Hepatocyte (in vitro differentiated cells): ENCODE measurements around the gene RIN3. TPM values are rescaled to one million over a fixed set of nuclear protein-coding genes. Genes with fewer than 3 reads are reported as not detected.

ENCODE experiments used
- DNase-seq: peaks from one replicate; pipeline ENCODE4 v3.0.0-alpha.2; 2016; ENCODE audit warnings: low spot score
- H2AFZ ChIP-seq: fragments of 200-600 bp; sonication (generic); 2 replicates; pipeline ENCODE4 v1.6.0; 2016; ENCODE audit warnings: antibody characterized with exemption, mild to moderate bottlenecking
- H3K27ac ChIP-seq: fragments of 200-600 bp; sonication (generic); 2 replicates; pipeline ENCODE4 v1.5.1; 2016; ENCODE audit warnings: mild to moderate bottlenecking
- H3K27me3 ChIP-seq: fragments of 200-600 bp; sonication (generic); 2 replicates; pipeline ENCODE4 v1.6.1; 2016
- H3K36me3 ChIP-seq: fragments of 200-600 bp; sonication (generic); replicated peaks from 2 replicates; pipeline ENCODE4 v1.5.1; 2016; ENCODE audit warnings: low read depth; ENCODE audit not compliant: insufficient read depth
- H3K4me1 ChIP-seq: fragments of 200-600 bp; sonication (generic); 2 replicates; pipeline ENCODE4 v1.5.1; 2016; ENCODE audit warnings: mild to moderate bottlenecking, moderate library complexity; ENCODE audit not compliant: insufficient read depth
- H3K4me2 ChIP-seq: fragments of 200-600 bp; sonication (generic); 2 replicates; pipeline ENCODE4 v1.6.0; 2016
- H3K4me3 ChIP-seq: fragments of 200-600 bp; sonication (generic); 2 replicates; pipeline ENCODE4 v1.5.1; 2016; ENCODE audit warnings: mild to moderate bottlenecking
- H3K79me2 ChIP-seq: fragments of 200-600 bp; sonication (generic); 2 replicates; pipeline ENCODE4 v1.6.0; 2017; ENCODE audit warnings: mild to moderate bottlenecking
- H3K9me2 ChIP-seq: fragments of 200-600 bp; sonication (generic); replicated peaks from 2 replicates; pipeline ENCODE4 v1.6.0; 2017; ENCODE audit warnings: mild to moderate bottlenecking; ENCODE audit not compliant: insufficient read depth
- H3K9me3 ChIP-seq: fragments of 200-600 bp; sonication (generic); 2 replicates; pipeline ENCODE4 v1.5.1; 2016; ENCODE audit warnings: low read depth, mild to moderate bottlenecking
- H4K20me1 ChIP-seq: fragments of 200-600 bp; sonication (generic); 2 replicates; pipeline ENCODE4 v1.6.0; 2016; ENCODE audit warnings: mild to moderate bottlenecking; ENCODE audit not compliant: insufficient read depth, poor library complexity, severe bottlenecking
- EZH2 ChIP-seq: fragments of 200-600 bp; sonication (generic); IDR thresholded peaks from 2 replicates; pipeline ENCODE4 v1.6.1; 2016; ENCODE audit warnings: antibody characterized with exemption, mild to moderate bottlenecking, borderline replicate concordance
- EZH2phosphoT487 ChIP-seq: fragments of 200-600 bp; sonication (generic); IDR thresholded peaks from one replicate; pipeline ENCODE4 v1.6.1; 2018; ENCODE audit warnings: antibody characterized with exemption, mild to moderate bottlenecking, low read depth, moderate library complexity; ENCODE audit not compliant: unreplicated experiment, severe bottlenecking
- WGBS: methylation state at CpG from one replicate; pipeline ENCODE4 v1.1.6; 2016; ENCODE audit warnings: low lambda C conversion rate; ENCODE audit errors: missing lambda C conversion rate; 5-methylcytosine and 5-hydroxymethylcytosine counted together
- polyA plus RNA-seq: library from polyadenylated mRNA; unstranded; fragments of >200 nt; fragmentation: Nextera tagmentation; extraction: Ambion mirVana; gene quantifications from 2 replicates; pipeline ENCODE4 v1.2.1, GENCODE V29; 2016
- total RNA-seq: library from RNA; depleted of rRNA; stranded (reverse); fragments of >200 nt; gene quantifications from 2 replicates; pipeline ENCODE4 v1.2.3, GENCODE V29; 2014
- TF ChIP-seq, protein P1 (sequence below): fragments of 200-600 bp; sonication (generic); IDR thresholded peaks from 2 replicates; pipeline ENCODE4 v1.5.1; 2016; ENCODE audit warnings: antibody characterized with exemption, mild to moderate bottlenecking; ENCODE audit not compliant: poor library complexity

The RIN3 gene
- total and polyA plus RNA-seq, 2 experiments from 2014 or later = 4.2 to 11.8 TPM

DNA sequence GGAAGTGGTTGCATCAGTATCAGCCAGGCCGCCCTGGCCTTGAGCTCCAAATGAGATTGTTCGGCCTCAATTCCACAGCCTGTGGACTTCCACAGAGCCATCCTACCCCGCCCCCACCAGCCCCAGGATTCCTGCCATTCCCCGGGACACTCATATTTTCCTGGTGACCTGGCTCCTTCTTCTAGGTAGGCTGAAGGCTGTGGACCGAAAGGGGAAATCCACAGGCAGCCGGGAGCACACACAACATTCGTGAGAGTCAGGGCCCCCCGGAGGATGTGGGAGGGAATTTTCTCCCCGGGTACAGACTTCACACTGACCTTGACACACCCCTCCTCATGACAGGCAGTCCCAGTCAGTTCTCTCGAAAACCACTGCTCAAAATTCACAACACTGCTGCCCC, 39.9 kb downstream of the RIN3 start:
- H3K27ac ChIP-seq = no peak overlapping the region
- no peaks in the 10 kb centered on the region for H3K79me2 ChIP-seq
- peaks cover 9% of the 10 kb centered on the region for H3K4me1 ChIP-seq
- WGBS = 56% methylated on average over 10 of the region's 10 CpGs
- H2AFZ ChIP-seq = no peak overlapping the region
- no peaks in the 10 kb centered on the region for H4K20me1 ChIP-seq
- no peaks in the 10 kb centered on the region for H3K27me3 ChIP-seq
- H3K4me2 ChIP-seq = no peak overlapping the region
- TF ChIP-seq EZH2 = no peak
- TF ChIP-seq EZH2phosphoT487 = no peak
- TF ChIP-seq, protein P1, sequence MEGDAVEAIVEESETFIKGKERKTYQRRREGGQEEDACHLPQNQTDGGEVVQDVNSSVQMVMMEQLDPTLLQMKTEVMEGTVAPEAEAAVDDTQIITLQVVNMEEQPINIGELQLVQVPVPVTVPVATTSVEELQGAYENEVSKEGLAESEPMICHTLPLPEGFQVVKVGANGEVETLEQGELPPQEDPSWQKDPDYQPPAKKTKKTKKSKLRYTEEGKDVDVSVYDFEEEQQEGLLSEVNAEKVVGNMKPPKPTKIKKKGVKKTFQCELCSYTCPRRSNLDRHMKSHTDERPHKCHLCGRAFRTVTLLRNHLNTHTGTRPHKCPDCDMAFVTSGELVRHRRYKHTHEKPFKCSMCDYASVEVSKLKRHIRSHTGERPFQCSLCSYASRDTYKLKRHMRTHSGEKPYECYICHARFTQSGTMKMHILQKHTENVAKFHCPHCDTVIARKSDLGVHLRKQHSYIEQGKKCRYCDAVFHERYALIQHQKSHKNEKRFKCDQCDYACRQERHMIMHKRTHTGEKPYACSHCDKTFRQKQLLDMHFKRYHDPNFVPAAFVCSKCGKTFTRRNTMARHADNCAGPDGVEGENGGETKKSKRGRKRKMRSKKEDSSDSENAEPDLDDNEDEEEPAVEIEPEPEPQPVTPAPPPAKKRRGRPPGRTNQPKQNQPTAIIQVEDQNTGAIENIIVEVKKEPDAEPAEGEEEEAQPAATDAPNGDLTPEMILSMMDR = no peak
- H3K9me2 ChIP-seq = no peaks in the 10 kb centered on the region
- no peak overlapping the region for H3K4me3 ChIP-seq
- H3K36me3 ChIP-seq = no peaks in the 10 kb centered on the region
- DNase-seq = peak; percentile 67
- H3K9me3 ChIP-seq = no peaks in the 10 kb centered on the region

- Histone ChIP-seq H3K27me3 (no peaks in the 10 kb centered on the region), H3K9me3 (no peaks in the 10 kb centered on the region), H3K4me2 (no peak overlapping the region), H2AFZ (no peak overlapping the region), H3K79me2 (no peaks in the 10 kb centered on the region), H3K36me3 (no peaks in the 10 kb centered on the region), H4K20me1 (no peaks in the 10 kb centered on the region), H3K4me3 (no peak overlapping the region), H3K9me2 (no peaks in the 10 kb centered on the region), H3K27ac (no peak overlapping the region), H3K4me1 (peaks cover 9% of the 10 kb centered on the region)
- no peak for DNase-seq
- 92% methylated on average over 13 of the region's 13 CpGs for WGBS
- TF ChIP-seq EZH2phosphoT487 (no peak), EZH2 (no peak)
- TF ChIP-seq, protein P1 = no peak
Measured at GRCh38 chr14:92555465-92556111, 42.0 kb downstream of the RIN3 start.

DNA sequence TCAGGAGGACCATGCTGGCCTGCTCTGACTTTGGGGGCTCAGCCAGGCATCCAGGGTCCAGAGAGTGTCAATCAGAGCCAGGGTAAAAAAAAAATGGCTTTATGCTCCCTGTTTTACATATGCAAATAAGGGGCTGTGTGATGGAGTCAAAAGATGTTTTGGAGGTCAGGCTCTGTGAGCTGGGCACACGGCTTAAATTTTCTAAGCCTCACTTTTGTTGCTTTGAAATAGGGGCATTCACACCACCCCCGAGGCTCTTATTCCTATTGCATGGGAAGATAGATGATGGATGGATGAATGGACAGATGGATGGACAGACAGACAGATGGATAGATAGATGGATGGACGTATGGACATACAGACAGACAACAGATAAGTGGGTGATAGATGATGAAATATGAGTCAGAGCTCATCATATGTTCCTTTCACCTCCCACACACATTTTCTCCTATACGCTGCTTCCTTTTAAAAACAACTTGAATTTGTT, 42.7 kb downstream of the RIN3 start:
- H3K36me3 ChIP-seq = no peaks in the 10 kb centered on the region
- H3K27me3 ChIP-seq = no peaks in the 10 kb centered on the region
- no peaks in the 10 kb centered on the region for H4K20me1 ChIP-seq
- whole genome bisulfite sequencing = 93% methylated on average over 4 of the region's 4 CpGs
- TF ChIP-seq, protein P1 = no peak
- TF ChIP-seq EZH2 (no peak), EZH2phosphoT487 (no peak)
- no peaks in the 10 kb centered on the region for H3K9me2 ChIP-seq
- no peak overlapping the region for H3K4me3 ChIP-seq
- no peak overlapping the region for H3K4me2 ChIP-seq
- H3K4me1 ChIP-seq = peaks cover 9% of the 10 kb centered on the region
- H3K9me3 ChIP-seq = no peaks in the 10 kb centered on the region
- DNase-seq = no peak
- no peak overlapping the region for H2AFZ ChIP-seq
- H3K27ac ChIP-seq = no peak overlapping the region
- H3K79me2 ChIP-seq = no peaks in the 10 kb centered on the region
